Heart left ventricle (tissue), 16 donors: ENCODE measurements around the gene ZG16B. TPM values are rescaled to one million over a fixed set of nuclear protein-coding genes. Genes with fewer than 3 reads are reported as not detected.
A peak's percentile ranks its signal among the peaks of the same experiment; 100 is the strongest.

Source experiments
- ATAC-seq, 4 donors: fragments of 200-7000 bp; cut with Tn5 transposase; one replicate each; pipeline ENCODE4 v1.9.1; 2020 to 2022; ENCODE audit warnings: moderate library complexity in 4 of 4, mild to moderate bottlenecking in 3 of 4, moderate number of reproducible peaks in 1 of 4
- DNase-seq, 5 donors: peaks; one replicate each; pipeline ENCODE4 v3.0.0-alpha.2; 2020
- H3K27ac ChIP-seq, 12 donors: fragments of 200-600 bp; sonication (generic) in 4 of 12; one replicate each; pipeline versions ENCODE4 v1.5.0 to v1.8.0; 2016 to 2022; ENCODE audit warnings: mild to moderate bottlenecking in 2 of 12
- H3K27me3 ChIP-seq, 9 donors: fragments of 200-600 bp; sonication (generic) in 2 of 9; one replicate each; pipeline versions ENCODE4 v1.5.1 to v1.8.0; 2016 to 2022; ENCODE audit warnings: mild to moderate bottlenecking in 3 of 9
- H3K36me3 ChIP-seq, 9 donors: fragments of 200-600 bp; sonication (generic) in 2 of 9; one replicate each; pipeline versions ENCODE4 v1.5.0 to v1.8.0; 2018 to 2022; ENCODE audit warnings: mild to moderate bottlenecking in 2 of 9
- H3K4me1 ChIP-seq, 12 donors: fragments of 200-600 bp; sonication (generic) in 4 of 12; one replicate each; pipeline versions ENCODE4 v1.5.0 to v1.8.0; 2016 to 2022; ENCODE audit warnings: mild to moderate bottlenecking in 3 of 12
- H3K4me3 ChIP-seq, 12 donors: fragments of 200-600 bp; sonication (generic) in 4 of 12; one replicate each; pipeline versions ENCODE4 v1.5.0 to v1.8.0; 2017 to 2022; ENCODE audit warnings: mild to moderate bottlenecking in 9 of 12, moderate library complexity in 4 of 12
- H3K9me3 ChIP-seq, 12 donors: fragments of 200-600 bp; sonication (generic) in 4 of 12; one replicate each; pipeline versions ENCODE4 v1.5.0 to v1.8.0; 2016 to 2022; ENCODE audit warnings: mild to moderate bottlenecking in 1 of 12
- CTCF ChIP-seq, 12 donors: fragments of 200-600 bp; sonication (generic) in 4 of 12; IDR thresholded peaks; one replicate each; pipeline versions ENCODE4 v1.5.0 to v1.8.0; 2018 to 2022; ENCODE audit warnings: antibody characterized with exemption in 12 of 12, mild to moderate bottlenecking in 5 of 12
- POLR2A ChIP-seq, 2 donors: fragments of 450-650 bp; IDR thresholded peaks; one replicate each; pipeline ENCODE4 v1.6.1; 2017; ENCODE audit warnings: antibody characterized with exemption in 2 of 2, mild to moderate bottlenecking in 2 of 2, moderate library complexity in 2 of 2
- WGBS, 4 donors: extraction: QIAGEN DNeasy Blood & Tissue Kit in 2 of 4; methylation state at CpG; one replicate each; pipeline versions ENCODE4 v1.1.5 to v1.1.7; 2013 to 2018; 5-methylcytosine and 5-hydroxymethylcytosine counted together
- intact Hi-C, 10 donors: fragments of 100-400 bp; cut with DNase I; formaldehyde crosslinking; loops; one replicate each; pipeline versions ENCODE4 v1.11.1 to v1.14.2; 2022
- polyA plus RNA-seq, 2 donors: library from polyadenylated mRNA; stranded (reverse); fragments of 200-250 nt; gene quantifications; one replicate each; pipeline ENCODE4 v1.2.3, GENCODE V29; 2013
- total RNA-seq, 9 donors: library from RNA; depleted of rRNA in 2 of 9; stranded (reverse); fragments of >200 nt in 2 of 9; fragmentation: NEBNext Ultra II Directional in 3 of 9; extraction: Animal tissue kit (Norgen Biotek cat#: 25700) in 3 of 9; gene quantifications; one replicate each; pipeline versions ENCODE4 v1.1.0 to v1.2.4, GENCODE V29; 2016 to 2023
- donor health status: ischemic (EF 13 %, LVEDD 7.1; RV severe dilation, severe dysfunction).
- donor health status: healthy with polysubstance abuse.
- donor health status: DM: no; HTN: yes; CAD: no.
- donor health status: DM: no; HTN: no; CAD: no.
- donor health status: ischemic (EF 25% LVEDD 6.9; RV normal size, moderate dysfunction).
- donor health status: ischemic (EF 25% LVEDD 5.7; RV mildly dilated, moderate dysfunction).
- donor health status: healthy.
- donor health status: DM: yes; HTN: yes; CAD: no.
- donor health status: ischemic (EF 35%, LVEDD 5.7; RV mildly dilated, moderate dysfunction).
- donor health status: nonischemic (EF 11% LVEDD 7.7; RV severe dilation, severe dysfunction).
- donor health status: DM: yes; HTN: yes; CAD: no.
- donor health status: PGD.
- donor health status: ischemic (EF 29% LVEDD 5.4; RV normal size, mild dysfunction).
- donor health status: nonischemic (EF 23%, LVEDD 6.1; RV moderate dilation, normal function).

Gene ZG16B
- total and polyA plus RNA-seq, 11 donors, result 0.50 to 3.0 TPM; not detected in 9

- Histone ChIP-seq H3K9me3 (peaks cover 0 to 24% (median 2%) of the 10 kb centered on the region in 12 donors), H3K27me3 (peaks cover 13 to 60% (median 39%) of the 10 kb centered on the region in 9 donors), H3K4me1 (peaks cover 0 to 8% (median 0%) of the 10 kb centered on the region in 12 donors), H3K36me3 (no peaks in the 10 kb centered on the region), H3K27ac (no peak overlapping the region), H3K4me3 (peak overlapping the region in 1 of 12 donors; percentile 26)
- ATAC-seq (no peak), DNase-seq (no peak)
- whole genome bisulfite sequencing, 4 donors, result 77 to 85% (median 82%) methylated on average over 17 to 24 of the region's 24 CpGs
- TF ChIP-seq CTCF (IDR thresholded peaks at IDR 0.05) (no peak), POLR2A (IDR thresholded peaks at IDR 0.05) (no peak)
- intact Hi-C loops, result loop anchor here in 2 of 10 donors (10.0 kb wide), 1 partner anchor 62 kb away; the partner anchor contains the start of gene PRSS41 (in 2 of the 2)
Measured at GRCh38 chr16:2856686-2857450, 26.8 kb downstream of the ZG16B start.

- H3K27me3 ChIP-seq, result peaks cover 13 to 58% (median 34%) of the 10 kb centered on the region in 9 donors
- H3K27ac ChIP-seq, result no peak within 1 kb of the TSS
- 4 to 8% (median 6%) methylated on average over 37 to 42 of the region's 42 CpGs for WGBS, 4 donors
- no peak for DNase-seq
- H3K4me1 ChIP-seq, result peaks cover 0 to 8% (median 0%) of the 10 kb centered on the region in 12 donors
- H3K9me3 ChIP-seq, result peaks cover 0 to 24% (median 2%) of the 10 kb centered on the region in 12 donors
- no peak for ATAC-seq
- no peak for TF ChIP-seq CTCF (IDR thresholded peaks at IDR 0.05)
- H3K36me3 ChIP-seq, result no peaks in the 10 kb centered on the region
- intact Hi-C loops, result loop anchor here in 2 of 10 donors (10.0 kb wide), 1 partner anchor 63 kb away; the partner anchor contains the start of gene PRSS41 (in 2 of the 2)
- H3K4me3 ChIP-seq, result peak within 1 kb of the TSS in 1 of 12 donors; percentile 26
Measured at GRCh38 chr16:2857451-2858244, 27.5 kb downstream of the ZG16B start, which contains the start of gene PRSS22. Gene PRSS22, minus strand, starts transcription at chr16:2858170. Its CDS starts 66 bp downstream, at chr16:2858104.

DNA sequence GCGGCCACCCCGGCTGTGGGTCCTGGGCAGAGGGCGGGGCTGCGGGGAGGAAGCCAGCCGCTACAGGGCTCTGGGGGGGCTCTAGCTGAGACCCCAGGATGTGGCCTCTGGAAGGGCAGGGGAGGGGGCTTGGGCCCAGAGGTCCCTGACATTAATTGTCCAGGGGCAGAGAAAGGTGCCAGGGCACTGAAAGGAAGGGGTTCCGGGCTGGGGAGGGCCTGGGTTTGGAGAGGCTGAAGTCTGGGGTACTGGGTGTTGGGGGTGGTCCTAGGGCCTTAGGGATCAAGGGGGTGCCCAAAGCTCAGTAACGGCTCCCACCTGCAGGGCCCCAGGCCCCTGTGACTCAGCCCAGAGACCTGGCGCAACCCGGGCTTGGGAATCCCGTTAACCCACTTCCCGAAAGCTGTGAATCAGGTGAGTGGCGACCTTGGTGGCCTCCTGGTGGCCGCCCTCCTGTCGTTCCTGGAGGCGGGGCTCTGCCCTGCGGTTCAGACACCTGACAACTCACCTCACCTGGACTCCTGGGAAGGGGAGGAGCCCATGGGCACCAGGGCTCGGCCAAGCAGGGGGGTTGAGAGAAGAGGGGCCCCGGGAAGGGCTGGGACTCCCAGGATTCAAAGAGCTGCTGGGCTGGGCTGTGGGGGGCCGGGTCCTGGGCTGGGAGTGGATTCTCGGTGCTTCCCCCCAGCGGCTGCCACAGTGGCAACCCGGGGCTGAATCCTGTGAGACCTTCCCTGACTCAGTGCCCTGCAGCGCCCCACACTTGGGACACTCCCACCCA lies 28.3 kb downstream of the ZG16B start:
- intact Hi-C loops, result loop anchor here in 2 of 10 donors (10.0 kb wide), 1 partner anchor 64 kb away; the partner anchor contains the start of gene PRSS41 (in 2 of the 2)
- Histone ChIP-seq H3K4me1 (peaks cover 0 to 8% (median 0%) of the 10 kb centered on the region in 12 donors), H3K27ac (no peak overlapping the region), H3K9me3 (peaks cover 0 to 24% (median 2%) of the 10 kb centered on the region in 12 donors), H3K4me3 (no peak overlapping the region), H3K36me3 (no peaks in the 10 kb centered on the region), H3K27me3 (peaks cover 13 to 55% (median 28%) of the 10 kb centered on the region in 9 donors)
- TF ChIP-seq CTCF (IDR thresholded peaks at IDR 0.05) (no peak), POLR2A (IDR thresholded peaks at IDR 0.05) (no peak)
- 13 to 30% (median 20%) methylated on average over 12 to 23 of the region's 23 CpGs for WGBS, 4 donors
- ATAC-seq (peak in 1 of 4 donors; percentile 36), DNase-seq (no peak)
